Peyer's patch (tissue), 4 donors: ENCODE results near the gene FUBP3.

ENCODE experiments used
- CTCF ChIP-seq, 6 experiments: fragments of 450-650 bp in 4 of 6; fragments of 200-600 bp in 2 of 6; sonication (generic) in 1 of 6; IDR thresholded peaks; one replicate each; pipeline ENCODE4 v1.5.1; 2017 to 2019; ENCODE audit warnings: antibody characterized with exemption in 6 of 6, mild to moderate bottlenecking in 3 of 6, moderate library complexity in 1 of 6
- POLR2A ChIP-seq, 2 donors: fragments of 450-650 bp; IDR thresholded peaks; one replicate each; pipeline ENCODE4 v1.5.1; 2017; ENCODE audit warnings: antibody characterized with exemption in 2 of 2, mild to moderate bottlenecking in 2 of 2, moderate library complexity in 2 of 2

GRCh38 chr9:130660683-130661450 lies 81.5 kb downstream of the FUBP3 start:
- TF ChIP-seq CTCF (IDR thresholded peaks at IDR 0.05) = no peak
- TF ChIP-seq POLR2A (IDR thresholded peaks at IDR 0.05) = no peak
